SKM-1 treated with dmso at 0.1 percent for 144 hours (cell line): ENCODE data around the gene UBE2E2.

Experiments
- DNase-seq: peaks from one replicate; lab custom pipeline; 2025; ENCODE audit not compliant: unreplicated experiment; lab: John Stamatoyannopoulos, UW

UBE2E2 gene

DNA sequence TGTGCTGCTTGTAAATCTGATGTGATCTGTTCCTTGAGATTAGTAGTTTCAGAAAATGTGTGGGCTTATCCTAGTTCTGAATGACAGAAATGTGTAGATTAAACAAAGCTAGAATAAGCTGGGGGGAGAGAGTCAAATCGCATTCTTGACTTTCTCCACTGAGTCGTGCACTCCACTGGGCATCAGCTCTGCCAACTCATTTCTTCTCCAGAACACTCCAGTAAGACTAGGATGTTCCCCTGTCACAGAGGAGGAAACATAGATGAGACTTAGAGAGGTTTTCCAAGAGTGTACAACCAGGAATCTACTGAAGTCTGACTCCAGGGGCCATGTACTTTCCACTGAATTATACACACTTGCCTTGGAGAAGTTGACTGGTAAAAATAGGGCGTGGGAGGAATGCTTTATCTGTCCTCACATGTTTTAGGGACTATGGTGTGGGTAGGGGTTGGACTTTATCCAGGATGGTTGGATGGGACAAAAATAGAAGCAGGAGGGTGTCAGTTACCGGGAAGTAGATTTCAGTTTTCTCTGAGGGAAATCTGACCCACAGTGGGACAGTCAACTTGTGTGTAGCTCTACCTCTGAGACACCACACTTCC, 298.2 kb downstream of the UBE2E2 start:
- no peak for DNase-seq

DNA sequence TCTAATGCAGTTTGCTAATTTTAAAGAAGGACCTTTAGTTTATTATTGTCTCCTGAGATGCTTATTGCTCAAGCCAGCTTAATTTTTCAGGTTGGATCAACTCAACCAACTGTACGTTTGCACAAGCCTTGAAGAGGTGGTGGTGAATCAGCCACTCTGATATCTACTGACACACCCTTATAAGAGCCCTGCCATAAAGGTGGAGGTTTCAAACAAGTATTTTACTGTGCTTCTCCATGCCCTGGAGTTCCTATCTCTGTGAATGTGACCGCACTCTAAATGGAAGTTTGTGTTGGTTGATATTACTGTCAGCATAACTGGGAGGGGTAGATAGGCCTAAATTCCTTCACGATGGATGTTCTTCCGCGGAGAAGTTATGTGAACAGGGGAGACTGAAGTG, 305.3 kb downstream of the UBE2E2 start:
- DNase-seq: no peak

GRCh38 chr3:23518441-23518840, 315.3 kb downstream of the UBE2E2 start:
- DNase-seq: no peak

DNA sequence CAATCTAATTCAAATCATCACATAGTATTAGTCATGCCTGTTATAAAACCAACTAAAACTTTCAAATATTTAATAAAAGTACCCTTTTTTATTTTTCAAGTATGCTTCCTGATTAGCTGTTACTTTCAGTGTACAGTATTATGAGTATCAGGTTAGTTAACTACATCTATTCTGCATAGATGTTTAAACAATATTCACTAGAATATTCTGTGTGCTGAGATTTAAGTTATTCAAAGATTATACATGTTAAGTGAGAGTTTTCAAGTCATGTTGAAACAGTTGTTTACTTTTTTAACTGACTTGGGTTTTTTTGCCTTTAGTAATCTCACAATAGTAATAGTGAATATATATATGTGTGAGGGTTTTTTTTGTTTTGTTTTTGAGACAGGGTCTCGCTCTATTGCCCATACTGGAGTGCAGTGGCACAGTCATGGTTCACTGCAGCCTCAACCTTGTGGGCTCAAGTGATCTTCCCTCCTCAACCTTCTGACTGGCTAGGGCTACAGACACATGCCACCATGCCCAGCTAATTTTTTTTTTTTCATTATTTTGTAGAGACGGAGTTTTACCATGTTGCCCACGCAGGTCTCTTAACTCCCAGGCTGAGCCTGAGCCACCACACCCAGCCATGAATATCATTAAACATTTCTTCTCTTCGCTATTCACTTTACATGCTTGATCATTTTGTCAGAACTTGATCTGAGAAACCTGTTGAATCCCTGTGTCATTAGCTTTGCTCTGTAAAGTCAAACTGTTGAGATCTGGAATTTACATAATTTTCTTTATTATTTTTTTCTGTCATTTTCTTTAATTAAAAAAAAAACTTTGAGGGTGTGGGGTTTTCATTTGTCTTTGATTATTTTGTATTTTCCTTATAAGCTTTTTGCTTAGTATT, 316.4 kb downstream of the UBE2E2 start:
- no peak for DNase-seq

GRCh38 chr3:23527326-23527725, 324.2 kb downstream of the UBE2E2 start:
- DNase-seq: no peak

DNA sequence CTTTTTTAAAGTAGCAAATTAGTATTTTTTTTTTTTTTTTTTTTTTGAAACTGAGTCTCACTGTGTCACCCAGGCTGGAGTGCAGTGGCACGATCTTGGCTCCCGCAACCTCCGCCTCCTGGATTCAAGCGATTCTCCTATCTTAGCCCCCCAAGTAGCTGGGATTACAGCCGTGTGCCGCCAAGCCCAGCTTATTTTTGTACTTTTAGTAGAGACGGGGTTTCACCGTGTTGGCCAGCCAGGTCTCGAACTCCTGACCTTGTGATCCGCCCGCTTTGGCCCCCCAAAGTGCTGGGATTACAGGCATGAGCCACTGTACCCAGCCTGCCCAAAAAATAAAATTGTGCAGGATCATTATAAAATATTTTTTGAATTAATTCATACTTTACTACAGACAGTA, 330.5 kb downstream of the UBE2E2 start:
- DNase-seq: no peak

DNA sequence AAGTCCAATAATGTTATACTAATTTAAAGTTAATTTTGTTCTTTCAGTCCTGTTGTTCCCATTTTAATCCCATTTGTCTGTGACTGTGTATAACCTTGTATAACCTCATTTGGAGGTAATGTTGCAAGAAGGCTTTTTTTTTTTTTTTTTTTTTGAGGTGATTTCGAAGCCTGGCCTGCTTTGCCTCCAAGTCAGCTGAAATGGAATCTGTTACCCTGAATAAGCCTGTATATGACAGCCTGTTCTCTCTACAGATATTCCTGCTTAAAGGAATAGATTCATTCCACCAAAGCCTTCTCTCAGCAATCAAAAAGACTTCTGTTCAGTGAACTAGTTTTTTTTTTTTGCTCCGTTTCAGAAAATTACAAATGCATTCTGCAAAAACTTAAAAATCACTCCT, 330.9 kb downstream of the UBE2E2 start:
- DNase-seq: no peak

DNA sequence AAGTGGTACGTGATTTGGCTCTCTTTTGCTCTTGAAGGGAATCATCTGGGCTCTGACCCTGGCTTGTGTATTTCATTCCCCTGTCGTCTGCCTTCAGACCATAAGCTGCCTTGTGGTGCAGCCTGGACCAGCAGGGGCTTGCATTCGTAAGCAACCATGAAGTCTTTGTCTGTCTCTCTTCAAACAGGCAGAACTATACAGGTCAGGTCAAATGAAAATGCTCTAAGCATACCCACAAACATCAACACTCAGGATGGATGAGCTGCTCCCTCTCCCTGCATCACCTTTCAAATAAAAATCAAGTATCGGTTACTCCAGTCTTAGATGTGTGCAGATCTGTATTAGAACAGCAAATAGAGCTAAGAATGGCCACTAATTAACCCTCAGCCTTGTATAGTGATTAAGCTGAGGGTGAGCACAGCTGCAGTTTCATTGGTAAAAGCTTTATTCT, 334.0 kb downstream of the UBE2E2 start:
- no peak for DNase-seq

DNA sequence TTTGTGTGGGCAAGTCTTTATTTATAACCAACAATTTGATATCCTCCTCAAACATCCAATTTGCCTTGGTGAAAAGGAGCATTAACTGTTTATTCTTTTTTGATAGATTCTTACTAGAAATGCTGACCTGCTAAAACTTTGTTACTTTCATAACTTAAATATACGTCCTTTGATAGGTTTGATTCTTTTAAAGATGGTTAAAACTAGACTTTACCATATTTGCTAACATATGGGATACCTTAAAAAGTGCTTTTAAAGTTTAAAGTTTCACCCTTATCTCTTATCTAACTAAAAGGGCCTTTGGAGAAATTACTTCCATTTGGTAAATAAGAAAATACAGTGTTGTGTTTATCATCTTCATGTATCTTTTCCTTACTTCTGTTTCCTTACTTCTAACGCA, 336.1 kb downstream of the UBE2E2 start:
- DNase-seq: no peak

DNA sequence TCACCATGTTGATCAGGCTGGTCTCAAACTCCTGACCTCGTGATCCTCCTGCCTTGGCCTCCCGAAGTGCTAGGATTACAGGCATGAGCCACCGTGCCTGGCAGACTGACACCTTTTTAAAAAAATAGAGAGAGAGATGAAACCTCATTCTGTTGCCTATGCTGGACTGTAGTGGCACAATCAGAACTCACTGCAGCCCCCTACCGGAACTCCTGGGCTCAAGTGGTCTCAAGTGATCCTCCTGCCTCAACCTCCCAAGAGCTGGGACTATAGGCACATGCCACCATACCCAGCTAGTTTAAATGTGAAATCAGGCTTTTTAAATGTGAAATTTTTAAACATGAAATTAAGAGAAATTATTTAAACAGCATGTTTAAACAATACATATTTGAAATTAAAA, 337.5 kb downstream of the UBE2E2 start:
- no peak for DNase-seq

- no peak for DNase-seq
These were observed 339.0 kb downstream of the UBE2E2 start for GRCh38 chr3:23542079-23542478.

- DNase-seq: no peak
These were observed 343.1 kb downstream of the UBE2E2 start for GRCh38 chr3:23546181-23546580.

GRCh38 chr3:23547905-23548650, 345.0 kb downstream of the UBE2E2 start:
- DNase-seq: no peak

DNA sequence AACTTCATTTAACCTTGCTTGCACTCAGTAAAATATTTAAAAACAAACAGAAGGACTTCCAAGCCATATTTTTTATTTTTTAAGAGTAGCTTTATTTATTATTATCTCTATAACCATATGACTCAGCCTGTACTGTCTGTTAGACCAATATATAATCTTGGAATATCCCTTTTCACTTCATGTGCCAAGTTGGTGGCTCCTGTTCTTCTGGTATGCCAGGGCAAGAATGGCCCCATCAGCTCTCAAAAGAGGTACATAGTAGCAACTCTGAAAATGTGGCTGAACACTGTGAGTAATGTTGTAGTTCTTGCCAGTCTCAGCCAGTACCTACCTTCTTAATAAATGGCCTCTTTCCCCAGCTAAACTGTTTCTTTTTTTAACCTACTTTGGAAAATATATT, 345.6 kb downstream of the UBE2E2 start:
- DNase-seq: no peak

GRCh38 chr3:23549148-23549910, 346.2 kb downstream of the UBE2E2 start:
- DNase-seq: no peak

DNA sequence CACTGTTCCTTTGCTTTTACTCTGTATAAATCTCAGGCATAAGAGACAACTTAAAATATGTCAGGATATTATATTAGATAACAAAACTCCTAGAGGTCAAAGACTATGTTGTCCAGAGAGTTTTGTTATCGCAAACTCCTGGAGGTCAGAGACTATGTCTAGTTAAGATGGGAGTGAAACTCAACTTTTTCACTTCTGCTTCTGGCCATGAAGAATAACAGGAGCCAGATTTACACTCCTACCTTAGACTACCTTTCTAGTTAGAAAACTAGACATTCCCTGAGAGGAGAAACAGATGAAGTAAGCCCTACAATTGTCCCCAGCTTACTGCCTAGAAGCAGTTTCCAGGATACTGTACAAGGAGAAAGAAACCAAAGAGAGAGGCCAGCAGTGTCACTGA, 347.3 kb downstream of the UBE2E2 start:
- no peak for DNase-seq

GRCh38 chr3:23552506-23552905, 349.4 kb downstream of the UBE2E2 start:
- no peak for DNase-seq

GRCh38 chr3:23553353-23553752, 350.2 kb downstream of the UBE2E2 start:
- DNase-seq: no peak

GRCh38 chr3:23565041-23565775, 362.1 kb downstream of the UBE2E2 start:
- no peak for DNase-seq

GRCh38 chr3:23566499-23566898, 363.4 kb downstream of the UBE2E2 start:
- DNase-seq: no peak
